ENCODE results near the gene RNF150.

GRCh38 chr4:141120036-141120593, 13.2 kb downstream of the RNF150 start:
- TF ChIP-seq, protein P1, sequence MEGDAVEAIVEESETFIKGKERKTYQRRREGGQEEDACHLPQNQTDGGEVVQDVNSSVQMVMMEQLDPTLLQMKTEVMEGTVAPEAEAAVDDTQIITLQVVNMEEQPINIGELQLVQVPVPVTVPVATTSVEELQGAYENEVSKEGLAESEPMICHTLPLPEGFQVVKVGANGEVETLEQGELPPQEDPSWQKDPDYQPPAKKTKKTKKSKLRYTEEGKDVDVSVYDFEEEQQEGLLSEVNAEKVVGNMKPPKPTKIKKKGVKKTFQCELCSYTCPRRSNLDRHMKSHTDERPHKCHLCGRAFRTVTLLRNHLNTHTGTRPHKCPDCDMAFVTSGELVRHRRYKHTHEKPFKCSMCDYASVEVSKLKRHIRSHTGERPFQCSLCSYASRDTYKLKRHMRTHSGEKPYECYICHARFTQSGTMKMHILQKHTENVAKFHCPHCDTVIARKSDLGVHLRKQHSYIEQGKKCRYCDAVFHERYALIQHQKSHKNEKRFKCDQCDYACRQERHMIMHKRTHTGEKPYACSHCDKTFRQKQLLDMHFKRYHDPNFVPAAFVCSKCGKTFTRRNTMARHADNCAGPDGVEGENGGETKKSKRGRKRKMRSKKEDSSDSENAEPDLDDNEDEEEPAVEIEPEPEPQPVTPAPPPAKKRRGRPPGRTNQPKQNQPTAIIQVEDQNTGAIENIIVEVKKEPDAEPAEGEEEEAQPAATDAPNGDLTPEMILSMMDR (IDR thresholded peaks at IDR 0.05; ENCODE audit: low read depth, low read length) = no peak
- no peak for TF ChIP-seq EZH2phosphoT487 (IDR thresholded peaks at IDR 0.05; ENCODE audit: low read depth)

Data from OCI-LY3 (cell line).